ENCODE results near the gene SOWAHA. TPM values are rescaled to one million over a fixed set of nuclear protein-coding genes. Genes with fewer than 3 reads are reported as not detected.
A peak's percentile ranks its signal among the peaks of the same experiment; 100 is the strongest.

SOWAHA gene
- total RNA-seq, 1 experiment from 2014 or later: not detected

- no peak for DNase-seq (ENCODE audit: low spot score)
These were observed 12.8 kb downstream of the SOWAHA start for GRCh38 chr5:132825834-132826391.

GRCh38 chr5:132826424-132827082, 13.5 kb downstream of the SOWAHA start:
- no peak for DNase-seq (ENCODE audit: low spot score)

- DNase-seq (ENCODE audit: low spot score): no peak
These were observed 15.0 kb downstream of the SOWAHA start for GRCh38 chr5:132827943-132828673.

GRCh38 chr5:132828846-132829494, 15.9 kb downstream of the SOWAHA start:
- no peak for DNase-seq (ENCODE audit: low spot score)

- peak; percentile 44 for DNase-seq (ENCODE audit: low spot score)
These were observed 16.8 kb downstream of the SOWAHA start for GRCh38 chr5:132829742-132830435.

- peak; percentile 38 for DNase-seq (ENCODE audit: low spot score)
These were observed 17.5 kb downstream of the SOWAHA start, which contains the start of gene SHROOM1 for GRCh38 chr5:132830436-132831094. Gene SHROOM1 (minus strand): TSS chr5:132830647. CDS start chr5:132826140, 4,507 bp downstream.

- no peak for DNase-seq (ENCODE audit: low spot score)
These were observed 18.2 kb downstream of the SOWAHA start for GRCh38 chr5:132831095-132831860.

GRCh38 chr5:132832612-132833011, 19.5 kb downstream of the SOWAHA start:
- no peak for DNase-seq (ENCODE audit: low spot score)

GRCh38 chr5:132834057-132834456, 21.0 kb downstream of the SOWAHA start:
- DNase-seq (ENCODE audit: low spot score): no peak

GRCh38 chr5:132836852-132837251, 23.8 kb downstream of the SOWAHA start:
- no peak for DNase-seq (ENCODE audit: low spot score)

- no peak for DNase-seq (ENCODE audit: low spot score)
These were observed 24.8 kb downstream of the SOWAHA start for GRCh38 chr5:132837868-132838267.

- no peak for DNase-seq (ENCODE audit: low spot score)
These were observed 25.6 kb downstream of the SOWAHA start for GRCh38 chr5:132838516-132839282.

- DNase-seq (ENCODE audit: low spot score): no peak
These were observed 26.6 kb downstream of the SOWAHA start for GRCh38 chr5:132839426-132840301.

GRCh38 chr5:132840313-132840712, 27.2 kb downstream of the SOWAHA start:
- DNase-seq (ENCODE audit: low spot score): no peak

- DNase-seq (ENCODE audit: low spot score): no peak
These were observed 27.8 kb downstream of the SOWAHA start for GRCh38 chr5:132840896-132841295.

GRCh38 chr5:132841305-132841704, 28.2 kb downstream of the SOWAHA start:
- peak; percentile 24 for DNase-seq (ENCODE audit: low spot score)

- no peak for DNase-seq (ENCODE audit: low spot score)
These were observed 35.2 kb downstream of the SOWAHA start for GRCh38 chr5:132848270-132848669.

- no peak for DNase-seq (ENCODE audit: low spot score)
These were observed 36.2 kb downstream of the SOWAHA start for GRCh38 chr5:132849347-132849746.

- DNase-seq (ENCODE audit: low spot score): no peak
These were observed 37.0 kb downstream of the SOWAHA start for GRCh38 chr5:132850066-132850465.

All from A172 (cell line).